ENCODE data around the gene MCCC2. TPM values are rescaled to one million over a fixed set of nuclear protein-coding genes. Genes with fewer than 3 reads are reported as not detected.

MCCC2 gene
- total RNA-seq, 1 experiment from 2014 or later: 98.7 TPM

DNA sequence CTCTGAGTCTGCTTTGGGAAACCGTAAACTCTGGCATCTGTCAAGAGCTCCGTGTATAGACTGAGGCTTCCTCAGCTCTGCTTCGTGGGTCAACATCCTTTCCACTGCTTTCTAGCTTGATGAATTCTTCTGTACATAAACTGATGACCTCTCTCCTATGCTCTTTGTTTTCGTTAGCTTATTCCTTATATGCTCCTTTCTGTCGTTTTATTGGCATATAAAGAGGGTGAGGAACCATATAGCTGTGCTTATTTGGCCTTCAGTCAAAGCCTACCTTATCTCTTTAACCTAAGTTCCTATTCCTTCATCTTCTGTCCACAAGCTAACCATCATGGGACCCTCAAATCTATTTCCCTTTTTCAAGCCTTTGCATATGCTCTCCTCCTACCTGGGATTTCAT lies 92.6 kb downstream of the MCCC2 start:
- no TSS peak for BruUV-seq (replicated peaks)
- H3K36me3 Mint-ChIP-seq (ENCODE audit: insufficient read depth, unreplicated experiment): no peaks in the 10 kb centered on the region
- DNase-seq: no peak
- intact Hi-C loops (cut with micrococcal nuclease; ENCODE audit: unreplicated experiment): no loop called here
- H3K4me3 Mint-ChIP-seq (ENCODE audit: low read depth, unreplicated experiment): no peak overlapping the region
- H3K27ac Mint-ChIP-seq (ENCODE audit: unreplicated experiment): no peak overlapping the region
- no peaks in the 10 kb centered on the region for H3K27me3 Mint-ChIP-seq (ENCODE audit: unreplicated experiment)
- H3K9me3 Mint-ChIP-seq (ENCODE audit: low read depth, unreplicated experiment): no peaks in the 10 kb centered on the region
- peaks cover 9% of the 10 kb centered on the region for H3K4me1 Mint-ChIP-seq (ENCODE audit: low read depth, unreplicated experiment)
- CTCF ChIA-PET: no interaction called here
- TF ChIP-seq, protein P1, sequence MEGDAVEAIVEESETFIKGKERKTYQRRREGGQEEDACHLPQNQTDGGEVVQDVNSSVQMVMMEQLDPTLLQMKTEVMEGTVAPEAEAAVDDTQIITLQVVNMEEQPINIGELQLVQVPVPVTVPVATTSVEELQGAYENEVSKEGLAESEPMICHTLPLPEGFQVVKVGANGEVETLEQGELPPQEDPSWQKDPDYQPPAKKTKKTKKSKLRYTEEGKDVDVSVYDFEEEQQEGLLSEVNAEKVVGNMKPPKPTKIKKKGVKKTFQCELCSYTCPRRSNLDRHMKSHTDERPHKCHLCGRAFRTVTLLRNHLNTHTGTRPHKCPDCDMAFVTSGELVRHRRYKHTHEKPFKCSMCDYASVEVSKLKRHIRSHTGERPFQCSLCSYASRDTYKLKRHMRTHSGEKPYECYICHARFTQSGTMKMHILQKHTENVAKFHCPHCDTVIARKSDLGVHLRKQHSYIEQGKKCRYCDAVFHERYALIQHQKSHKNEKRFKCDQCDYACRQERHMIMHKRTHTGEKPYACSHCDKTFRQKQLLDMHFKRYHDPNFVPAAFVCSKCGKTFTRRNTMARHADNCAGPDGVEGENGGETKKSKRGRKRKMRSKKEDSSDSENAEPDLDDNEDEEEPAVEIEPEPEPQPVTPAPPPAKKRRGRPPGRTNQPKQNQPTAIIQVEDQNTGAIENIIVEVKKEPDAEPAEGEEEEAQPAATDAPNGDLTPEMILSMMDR (IDR thresholded peaks at IDR 0.05; ENCODE audit: unreplicated experiment): no peak

DNA sequence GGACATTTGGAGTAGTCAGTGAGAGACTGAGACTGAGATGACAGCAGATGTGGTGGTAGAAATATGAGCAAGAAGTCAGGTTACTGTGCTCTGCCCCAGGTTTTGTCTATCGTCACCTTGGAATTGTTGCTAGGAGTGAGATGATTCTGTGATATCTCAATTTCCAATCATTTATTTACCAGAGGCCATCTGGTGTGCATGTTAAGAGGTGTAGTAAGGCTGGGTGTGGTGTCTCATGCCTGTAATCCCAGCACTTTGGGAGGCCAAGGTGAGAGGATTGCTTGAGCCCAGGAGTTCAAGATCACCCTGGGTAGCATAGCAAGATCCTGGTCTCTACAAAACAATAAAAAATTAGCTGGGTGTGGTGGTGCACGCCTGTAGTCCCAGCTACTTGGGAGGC lies 93.4 kb downstream of the MCCC2 start:
- Mint-ChIP-seq H3K27ac (ENCODE audit: unreplicated experiment) (no peak overlapping the region), H3K4me3 (ENCODE audit: low read depth, unreplicated experiment) (no peak overlapping the region), H3K9me3 (ENCODE audit: low read depth, unreplicated experiment) (no peaks in the 10 kb centered on the region), H3K36me3 (ENCODE audit: insufficient read depth, unreplicated experiment) (no peaks in the 10 kb centered on the region), H3K4me1 (ENCODE audit: low read depth, unreplicated experiment) (peaks cover 9% of the 10 kb centered on the region), H3K27me3 (ENCODE audit: unreplicated experiment) (no peaks in the 10 kb centered on the region)
- no peak for DNase-seq
- no TSS peak for BruUV-seq (replicated peaks)
- CTCF ChIA-PET: no interaction called here
- TF ChIP-seq, protein P1 (IDR thresholded peaks at IDR 0.05; ENCODE audit: unreplicated experiment): no peak
- intact Hi-C loops (cut with micrococcal nuclease; ENCODE audit: unreplicated experiment): no loop called here

DNA sequence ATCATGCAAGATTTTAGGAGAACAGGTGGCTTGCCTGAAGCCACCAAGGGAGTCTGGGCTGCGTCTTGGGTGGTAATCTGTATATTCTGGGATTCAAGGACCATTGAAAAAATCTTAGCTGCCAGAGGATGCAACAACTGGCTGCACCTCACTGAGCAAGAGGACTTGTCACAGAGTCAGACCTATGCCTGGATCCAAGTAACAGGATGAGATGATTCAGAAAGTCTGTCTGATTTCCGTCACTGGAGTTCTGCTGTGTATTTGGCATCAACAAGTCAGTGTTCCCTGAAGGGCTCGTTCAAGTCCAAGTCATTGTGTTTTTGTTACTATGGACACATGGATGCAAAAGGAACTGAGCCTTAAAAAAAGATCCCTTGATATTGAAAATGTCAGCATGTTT lies 94.2 kb downstream of the MCCC2 start:
- Mint-ChIP-seq H3K36me3 (ENCODE audit: insufficient read depth, unreplicated experiment) (no peaks in the 10 kb centered on the region), H3K27ac (ENCODE audit: unreplicated experiment) (no peak overlapping the region), H3K9me3 (ENCODE audit: low read depth, unreplicated experiment) (no peaks in the 10 kb centered on the region), H3K4me1 (ENCODE audit: low read depth, unreplicated experiment) (peaks cover 9% of the 10 kb centered on the region), H3K4me3 (ENCODE audit: low read depth, unreplicated experiment) (no peak overlapping the region), H3K27me3 (ENCODE audit: unreplicated experiment) (no peaks in the 10 kb centered on the region)
- BruUV-seq (replicated peaks): no TSS peak
- TF ChIP-seq, protein P1 (IDR thresholded peaks at IDR 0.05; ENCODE audit: unreplicated experiment): no peak
- DNase-seq: no peak
- intact Hi-C loops (cut with micrococcal nuclease; ENCODE audit: unreplicated experiment): no loop called here
- CTCF ChIA-PET: no interaction called here

DNA sequence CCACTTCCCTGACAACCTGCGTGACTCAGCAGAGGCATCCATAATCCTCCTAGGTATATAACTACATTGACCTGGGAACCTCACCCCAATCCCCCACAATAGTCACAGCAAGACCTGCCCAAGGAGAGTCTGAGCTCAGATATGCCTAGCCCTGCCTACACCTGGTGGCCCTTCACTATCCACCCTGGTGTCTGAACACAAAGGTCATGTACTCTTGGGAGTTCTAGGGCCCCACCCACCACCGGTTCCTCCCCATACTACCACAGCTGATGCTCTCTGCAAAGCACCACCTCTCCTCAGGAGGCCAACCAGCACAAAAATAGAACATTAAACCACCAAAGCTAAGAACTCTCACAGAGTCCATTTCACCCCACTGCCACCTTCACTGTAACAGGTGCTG lies 97.2 kb downstream of the MCCC2 start:
- DNase-seq: no peak
- no peak overlapping the region for H3K27ac Mint-ChIP-seq (ENCODE audit: unreplicated experiment)
- TF ChIP-seq, protein P1 (IDR thresholded peaks at IDR 0.05; ENCODE audit: unreplicated experiment): no peak
- CTCF ChIA-PET: no interaction called here
- no peak overlapping the region for H3K4me3 Mint-ChIP-seq (ENCODE audit: low read depth, unreplicated experiment)
- no peaks in the 10 kb centered on the region for H3K27me3 Mint-ChIP-seq (ENCODE audit: unreplicated experiment)
- no peaks in the 10 kb centered on the region for H3K36me3 Mint-ChIP-seq (ENCODE audit: insufficient read depth, unreplicated experiment)
- BruUV-seq (replicated peaks): no TSS peak
- peaks cover 4% of the 10 kb centered on the region for H3K9me3 Mint-ChIP-seq (ENCODE audit: low read depth, unreplicated experiment)
- intact Hi-C loops (cut with micrococcal nuclease; ENCODE audit: unreplicated experiment): no loop called here
- peaks cover 9% of the 10 kb centered on the region for H3K4me1 Mint-ChIP-seq (ENCODE audit: low read depth, unreplicated experiment)
